IMR-90 (cell line): ENCODE measurements around the gene MGAT1. TPM values are rescaled to one million over a fixed set of nuclear protein-coding genes. Genes with fewer than 3 reads are reported as not detected.

Experiments
- ATAC-seq: fragments of 200-7000 bp; cut with Tn5 transposase; 2 replicates; pipeline ENCODE4 v1.9.1; 2020; ENCODE audit warnings: low read depth, mild to moderate bottlenecking, moderate library complexity
- BruUV-seq: library from RNA; stranded (reverse); fragments of 400-500 nt; replicated peaks from 2 replicates; lab custom pipeline; 2021; lab: Mats Ljungman, UMichigan
- CTCF ChIA-PET: fragments of 300-600 bp; formaldehyde crosslinking; extraction: SDS; loops from one replicate; lab custom pipeline; 2021; ENCODE audit warnings: antibody characterized with exemption; lab: Yijun Ruan, JAX
- POLR2A ChIA-PET: fragments of 300-600 bp; sonication (Branson Sonifier 250); formaldehyde crosslinking; loops from one replicate; lab custom pipeline; 2022; ENCODE audit warnings: antibody characterized with exemption; ENCODE audit not compliant: unreplicated experiment; lab: Charles Lee
- DNase-seq: peaks from one replicate; pipeline ENCODE4 v3.0.0; 2013
- H2AFZ ChIP-seq: replicated peaks from 2 replicates; pipeline ENCODE3; 2013; ENCODE audit warnings: low read length, mild to moderate bottlenecking; ENCODE audit not compliant: poor library complexity
- H2AK5ac ChIP-seq: 2 replicates; pipeline ENCODE4 v1.6.1; 2013; ENCODE audit warnings: low read depth, low read length, inconsistent platforms
- H2AK9ac ChIP-seq: replicated peaks from 2 replicates; pipeline ENCODE3; 2013; ENCODE audit warnings: mild to moderate bottlenecking, low read depth, low read length, moderate library complexity; ENCODE audit not compliant: poor library complexity
- H2BK120ac ChIP-seq: 2 replicates; pipeline ENCODE4 v1.6.1; 2013; ENCODE audit warnings: low read depth, low read length, inconsistent platforms
- H2BK15ac ChIP-seq: 3 replicates; pipeline ENCODE4 v1.6.1; 2013; ENCODE audit warnings: low read depth, low read length, inconsistent platforms
- H2BK20ac ChIP-seq: 2 replicates; pipeline ENCODE4 v1.6.1; 2013; ENCODE audit warnings: low read depth, mild to moderate bottlenecking, inconsistent platforms, low read length, moderate library complexity
- H2BK5ac ChIP-seq: 2 replicates; pipeline ENCODE4 v1.6.1; 2013; ENCODE audit warnings: mild to moderate bottlenecking, low read depth, low read length, inconsistent platforms; ENCODE audit not compliant: poor library complexity, severe bottlenecking
- H3K14ac ChIP-seq: replicated peaks from 2 replicates; pipeline ENCODE4 v1.6.1; 2013; ENCODE audit warnings: low read depth, low read length, inconsistent platforms
- H3K18ac ChIP-seq: 2 replicates; pipeline ENCODE4 v1.6.1; 2013; ENCODE audit warnings: low read depth, low read length, control low read depth
- H3K23ac ChIP-seq: 2 replicates; pipeline ENCODE4 v1.6.1; 2013; ENCODE audit warnings: low read depth, low read length, inconsistent platforms
- H3K27ac ChIP-seq: 2 replicates; pipeline ENCODE4 v1.5.1; 2013; ENCODE audit warnings: mild to moderate bottlenecking, control low read depth, low read length; ENCODE audit not compliant: insufficient read depth
- H3K27me3 ChIP-seq: 2 replicates; pipeline ENCODE4 v1.6.1; 2013; ENCODE audit warnings: low read length; ENCODE audit not compliant: control insufficient read depth, insufficient read depth
- H3K36me3 ChIP-seq: 2 replicates; pipeline ENCODE4 v1.6.1; 2013; ENCODE audit warnings: low read length, mixed read lengths; ENCODE audit not compliant: control insufficient read depth, insufficient read depth
- H3K4ac ChIP-seq: 2 replicates; pipeline ENCODE4 v1.6.1; 2013; ENCODE audit warnings: low read depth, low read length, inconsistent platforms
- H3K4me1 ChIP-seq: 2 replicates; pipeline ENCODE4 v1.6.1; 2013; ENCODE audit warnings: low read length, mixed read lengths; ENCODE audit not compliant: control insufficient read depth, insufficient read depth
- H3K4me2 ChIP-seq: 2 replicates; pipeline ENCODE4 v1.6.1; 2013; ENCODE audit warnings: low read depth, mild to moderate bottlenecking, control low read depth, low read length, moderate library complexity
- H3K4me3 ChIP-seq: 2 replicates; pipeline ENCODE4 v1.5.1; 2013; ENCODE audit warnings: low read depth, mild to moderate bottlenecking, control low read depth, low read length, moderate library complexity; ENCODE audit not compliant: insufficient read depth
- H3K56ac ChIP-seq: 2 replicates; pipeline ENCODE4 v1.6.1; 2013; ENCODE audit warnings: low read length, inconsistent platforms; ENCODE audit not compliant: insufficient read depth; ENCODE audit errors: extremely low read depth
- H3K79me1 ChIP-seq, 2 experiments: 2 replicates each; pipeline ENCODE4 v1.6.1; 2013; ENCODE audit warnings: low read length in 2 of 2, inconsistent platforms in 1 of 2, low read depth in 1 of 2
- H3K9ac ChIP-seq: 2 replicates; pipeline ENCODE4 v1.6.1; 2013; ENCODE audit warnings: low read depth, low read length, control low read depth
- H3K9me1 ChIP-seq: 2 replicates; pipeline ENCODE4 v1.6.1; 2013; ENCODE audit warnings: low read length, inconsistent platforms; ENCODE audit not compliant: insufficient read depth
- H3K9me3 ChIP-seq: 2 replicates; pipeline ENCODE4 v1.6.1; 2013; ENCODE audit warnings: low read length; ENCODE audit not compliant: control insufficient read depth, insufficient read depth
- H4K20me1 ChIP-seq: 2 replicates; pipeline ENCODE4 v1.6.1; 2013; ENCODE audit warnings: low read length, inconsistent platforms; ENCODE audit not compliant: insufficient read depth
- H4K5ac ChIP-seq: 2 replicates; pipeline ENCODE4 v1.6.1; 2013; ENCODE audit warnings: mild to moderate bottlenecking, low read depth, low read length, control low read depth
- H4K8ac ChIP-seq, 2 experiments: 2 replicates each; pipeline ENCODE4 v1.6.1; 2013; ENCODE audit warnings: low read depth in 2 of 2, low read length in 2 of 2, control low read depth in 1 of 2, inconsistent platforms in 1 of 2
- H4K91ac ChIP-seq: 2 replicates; pipeline ENCODE4 v1.6.1; 2013; ENCODE audit warnings: low read depth, low read length, inconsistent platforms; ENCODE audit not compliant: insufficient read depth
- BHLHE40 ChIP-seq: fragments of 150-350 bp; IDR thresholded peaks from 2 replicates; pipeline ENCODE4 v1.6.1; 2016; ENCODE audit warnings: mild to moderate bottlenecking, low read depth, low read length
- CEBPB ChIP-seq: IDR thresholded peaks from 2 replicates; pipeline ENCODE4 v1.6.1; 2012; ENCODE audit warnings: low read depth, low read length, improper control_type of control experiment
- CHD1 ChIP-seq: IDR thresholded peaks from 2 replicates; pipeline ENCODE4 v1.6.1; 2012; ENCODE audit warnings: low read depth, low read length, improper control_type of control experiment
- FOS ChIP-seq: fragments of 150-350 bp; IDR thresholded peaks from 2 replicates; pipeline ENCODE4 v1.6.1; 2016; ENCODE audit warnings: low read depth, low read length
- MAFK ChIP-seq: IDR thresholded peaks from 2 replicates; pipeline ENCODE4 v1.6.1; 2012; ENCODE audit warnings: low read depth, low read length, improper control_type of control experiment
- MAZ ChIP-seq: IDR thresholded peaks from 2 replicates; pipeline ENCODE4 v1.6.1; 2012; ENCODE audit warnings: low read depth, mild to moderate bottlenecking, low read length, improper control_type of control experiment, moderate library complexity, borderline replicate concordance
- MXI1 ChIP-seq: IDR thresholded peaks from 2 replicates; pipeline ENCODE4 v1.6.1; 2012; ENCODE audit warnings: low read depth, mild to moderate bottlenecking, low read length, moderate library complexity, borderline replicate concordance
- NFE2L2 ChIP-seq: fragments of 150-350 bp; IDR thresholded peaks from 2 replicates; pipeline ENCODE4 v1.6.1; 2016; ENCODE audit warnings: low read depth, mild to moderate bottlenecking, low read length
- POLR2A ChIP-seq: IDR thresholded peaks from 2 replicates; pipeline ENCODE4 v1.6.1; 2012; ENCODE audit warnings: mild to moderate bottlenecking, low read depth, low read length
- RAD21 ChIP-seq: IDR thresholded peaks from 2 replicates; pipeline ENCODE4 v1.6.1; 2012; ENCODE audit warnings: low read length, improper control_type of control experiment
- RCOR1 ChIP-seq: IDR thresholded peaks from 2 replicates; pipeline ENCODE4 v1.6.1; 2012; ENCODE audit warnings: mild to moderate bottlenecking, low read length, improper control_type of control experiment; ENCODE audit not compliant: insufficient replicate concordance
- RFX5 ChIP-seq: IDR thresholded peaks from 2 replicates; pipeline ENCODE4 v1.8.0; 2012; ENCODE audit warnings: low read depth, mild to moderate bottlenecking, low read length, moderate library complexity
- SMC3 ChIP-seq: fragments of 150-350 bp; IDR thresholded peaks from 2 replicates; pipeline ENCODE4 v1.6.1; 2016; ENCODE audit warnings: low read depth, mild to moderate bottlenecking, antibody characterized with exemption, low read length, moderate library complexity
- WGBS, 2 experiments: methylation state at CpG; one replicate each; pipeline versions ENCODE4 v1.1.5 to v1.1.7; 2013; ENCODE audit warnings: missing lambda C conversion rate in 2 of 2; ENCODE audit not compliant: insufficient read length in 1 of 2; ENCODE audit errors: extremely low coverage in 2 of 2; 5-methylcytosine and 5-hydroxymethylcytosine counted together
- dilution Hi-C: fragments of 300-500 bp; cut with HindIII; formaldehyde crosslinking; loops from one replicate; pipeline ENCODE4 v1.14.3; 2018; ENCODE audit warnings: low sequenced_read_pairs; ENCODE audit not compliant: unreplicated experiment
- in situ Hi-C: fragments of 300-500 bp; cut with MboI; formaldehyde crosslinking; loops from 3 replicates; pipeline ENCODE4 v1.14.3; 2019; ENCODE audit warnings: low sequenced_read_pairs, inconsistent platforms, mixed read lengths
- intact Hi-C: fragments of 100-400 bp; cut with micrococcal nuclease; formaldehyde crosslinking; loops from 2 replicates; pipeline ENCODE4 v1.10.0; 2022
- polyA plus RNA-seq, 3 experiments: library from polyadenylated mRNA; depleted of rRNA; stranded (reverse); fragments of >200 nt; gene quantifications; 2 replicates each; pipeline ENCODE4 v1.2.3, GENCODE V29; 2012; ENCODE audit warnings: low replicate concordance in 1 of 3
- total RNA-seq: library from RNA; depleted of rRNA; stranded (reverse); fragments of >200 nt; gene quantifications from 2 replicates; pipeline ENCODE4 v1.2.3, GENCODE V29; 2012
- TF ChIP-seq, protein P1 (sequence below): fragments of 150-350 bp; IDR thresholded peaks from 2 replicates; pipeline ENCODE4 v1.6.1; 2016; ENCODE audit warnings: low read depth, mild to moderate bottlenecking, low read length, moderate library complexity, borderline replicate concordance
- TF ChIP-seq, protein P2 (sequence below): conservative IDR thresholded peaks from 2 replicates; pipeline ENCODE4 v1.5.1; 2012; ENCODE audit warnings: mild to moderate bottlenecking, low read depth, low read length, improper control_type of control experiment
- TF ChIP-seq, protein P3 (sequence below): fragments of 150-350 bp; IDR thresholded peaks from 2 replicates; pipeline ENCODE4 v1.6.1; 2017; ENCODE audit warnings: mild to moderate bottlenecking, antibody characterized with exemption, low read length, low read depth

The MGAT1 gene
- total and polyA plus RNA-seq, 2 of the 4 experiments (the other 2 are of a cell fraction) = 56.3 to 141 TPM

DNA sequence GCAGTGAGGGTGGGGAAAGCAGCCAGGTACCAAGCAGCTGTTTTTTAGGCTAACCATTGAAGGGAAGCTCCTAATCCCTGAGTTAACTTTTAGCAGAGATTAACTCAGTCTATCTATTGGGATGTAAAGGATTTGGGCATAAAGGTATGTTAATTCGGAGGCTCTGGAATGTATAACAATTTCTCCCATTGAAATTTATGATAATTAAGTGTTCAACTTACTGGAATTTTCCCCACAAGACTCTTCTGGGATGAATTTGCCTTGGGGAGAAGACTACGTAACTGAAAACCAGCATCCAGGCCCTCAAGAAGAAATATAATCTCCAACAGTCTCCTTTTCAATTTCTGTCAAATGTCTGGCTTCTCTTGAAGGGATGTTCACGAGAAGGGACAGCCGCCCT lies 34.9 kb upstream of the MGAT1 start:
- Histone ChIP-seq H2BK15ac (no peak overlapping the region), H3K4ac (no peak overlapping the region), H2BK5ac (no peak overlapping the region), H3K27ac (no peak overlapping the region), H3K9me1 (peaks cover 3% of the 10 kb centered on the region; the same call in 1 of the 2 replicates), H4K91ac (no peak overlapping the region), H3K79me1 (peaks cover 4 to 5% of the 10 kb centered on the region in 2 experiments), H2AK5ac (no peak overlapping the region), H3K23ac (no peak overlapping the region), H3K36me3 (peaks cover 13% of the 10 kb centered on the region), H3K56ac (no peak overlapping the region), H3K27me3 (no peaks in the 10 kb centered on the region), H3K4me2 (no peak overlapping the region), H3K14ac (no peak overlapping the region), H4K20me1 (no peaks in the 10 kb centered on the region), H3K18ac (no peak overlapping the region), H2AFZ (no peak overlapping the region), H3K4me1 (peaks cover 2% of the 10 kb centered on the region; the same call in 1 of the 2 replicates), H3K4me3 (no peak overlapping the region), H4K5ac (no peak overlapping the region), H2BK20ac (no peak overlapping the region), H3K9ac (no peak overlapping the region), H2AK9ac (no peak overlapping the region), H4K8ac (no peak overlapping the region), H3K9me3 (no peaks in the 10 kb centered on the region; the same call in 1 of the 2 replicates), H2BK120ac (no peak overlapping the region)
- DNase-seq (no peak), ATAC-seq (no peak)
- intact Hi-C loops (no loop called here), in situ Hi-C loops (no loop called here), dilution Hi-C loops (no loop called here)
- ChIA-PET CTCF (no interaction called here), POLR2A (no interaction called here)
- WGBS, 2 experiments = 88% methylated on average over 2 of the region's 4 CpGs; no CpG with 5 or more reads in 1 of the 2 experiments
- no TSS peak for BruUV-seq
- no peak for TF ChIP-seq NFE2L2
- no peak for TF ChIP-seq MAZ
- no peak for TF ChIP-seq SMC3
- TF ChIP-seq, protein P1, sequence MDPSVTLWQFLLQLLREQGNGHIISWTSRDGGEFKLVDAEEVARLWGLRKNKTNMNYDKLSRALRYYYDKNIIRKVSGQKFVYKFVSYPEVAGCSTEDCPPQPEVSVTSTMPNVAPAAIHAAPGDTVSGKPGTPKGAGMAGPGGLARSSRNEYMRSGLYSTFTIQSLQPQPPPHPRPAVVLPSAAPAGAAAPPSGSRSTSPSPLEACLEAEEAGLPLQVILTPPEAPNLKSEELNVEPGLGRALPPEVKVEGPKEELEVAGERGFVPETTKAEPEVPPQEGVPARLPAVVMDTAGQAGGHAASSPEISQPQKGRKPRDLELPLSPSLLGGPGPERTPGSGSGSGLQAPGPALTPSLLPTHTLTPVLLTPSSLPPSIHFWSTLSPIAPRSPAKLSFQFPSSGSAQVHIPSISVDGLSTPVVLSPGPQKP = no peak
- no peak for TF ChIP-seq MAFK
- no peak for TF ChIP-seq BHLHE40
- TF ChIP-seq RFX5 = no peak
- no peak for TF ChIP-seq POLR2A
- TF ChIP-seq, protein P2, sequence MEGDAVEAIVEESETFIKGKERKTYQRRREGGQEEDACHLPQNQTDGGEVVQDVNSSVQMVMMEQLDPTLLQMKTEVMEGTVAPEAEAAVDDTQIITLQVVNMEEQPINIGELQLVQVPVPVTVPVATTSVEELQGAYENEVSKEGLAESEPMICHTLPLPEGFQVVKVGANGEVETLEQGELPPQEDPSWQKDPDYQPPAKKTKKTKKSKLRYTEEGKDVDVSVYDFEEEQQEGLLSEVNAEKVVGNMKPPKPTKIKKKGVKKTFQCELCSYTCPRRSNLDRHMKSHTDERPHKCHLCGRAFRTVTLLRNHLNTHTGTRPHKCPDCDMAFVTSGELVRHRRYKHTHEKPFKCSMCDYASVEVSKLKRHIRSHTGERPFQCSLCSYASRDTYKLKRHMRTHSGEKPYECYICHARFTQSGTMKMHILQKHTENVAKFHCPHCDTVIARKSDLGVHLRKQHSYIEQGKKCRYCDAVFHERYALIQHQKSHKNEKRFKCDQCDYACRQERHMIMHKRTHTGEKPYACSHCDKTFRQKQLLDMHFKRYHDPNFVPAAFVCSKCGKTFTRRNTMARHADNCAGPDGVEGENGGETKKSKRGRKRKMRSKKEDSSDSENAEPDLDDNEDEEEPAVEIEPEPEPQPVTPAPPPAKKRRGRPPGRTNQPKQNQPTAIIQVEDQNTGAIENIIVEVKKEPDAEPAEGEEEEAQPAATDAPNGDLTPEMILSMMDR = no peak
- TF ChIP-seq, protein P3, sequence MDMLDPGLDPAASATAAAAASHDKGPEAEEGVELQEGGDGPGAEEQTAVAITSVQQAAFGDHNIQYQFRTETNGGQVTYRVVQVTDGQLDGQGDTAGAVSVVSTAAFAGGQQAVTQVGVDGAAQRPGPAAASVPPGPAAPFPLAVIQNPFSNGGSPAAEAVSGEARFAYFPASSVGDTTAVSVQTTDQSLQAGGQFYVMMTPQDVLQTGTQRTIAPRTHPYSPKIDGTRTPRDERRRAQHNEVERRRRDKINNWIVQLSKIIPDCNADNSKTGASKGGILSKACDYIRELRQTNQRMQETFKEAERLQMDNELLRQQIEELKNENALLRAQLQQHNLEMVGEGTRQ = no peak
- no peak for TF ChIP-seq RCOR1
- TF ChIP-seq CHD1 = no peak
- TF ChIP-seq RAD21 = no peak
- no peak for TF ChIP-seq MXI1
- no peak for TF ChIP-seq CEBPB
- TF ChIP-seq FOS = no peak
